Measurements from ENCODE around the gene ASPN. TPM values are rescaled to one million over a fixed set of nuclear protein-coding genes. Genes with fewer than 3 reads are reported as not detected.
A peak's percentile ranks its signal among the peaks of the same experiment; 100 is the strongest.
"Not testable (repeated sequence)": the region's sequence is repeated elsewhere in the genome, so short reads cannot be mapped to it uniquely, and the experiment has no call there.

The ASPN gene
- total RNA-seq, 6 donors from 2014 or later = 3.2 to 9.6 (median 5.8) TPM; not detected in 1

DNA sequence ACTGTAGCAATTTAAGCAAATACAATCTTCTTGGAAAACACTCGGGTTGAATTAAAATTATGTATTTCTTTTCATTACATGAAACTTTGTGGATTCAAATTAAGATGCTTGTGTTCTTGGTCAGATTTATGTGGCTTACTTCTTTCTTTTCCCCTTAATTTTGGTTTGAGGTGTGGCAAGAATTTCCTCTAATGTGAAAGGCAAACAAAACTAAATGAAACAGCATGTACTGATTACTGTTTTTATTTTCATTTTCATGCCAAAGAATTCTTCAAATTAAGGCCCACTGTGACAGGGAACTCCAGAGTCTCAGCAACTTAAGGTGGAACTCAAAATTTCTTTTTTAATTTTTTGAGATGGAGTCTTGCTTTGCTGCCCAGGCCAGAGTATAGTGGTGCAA, 58.0 kb downstream of the ASPN start, which contains the start of gene OMD:
OMD (minus strand) TSS at position 132 of the 400 bp plus-strand sequence. CDS start 6,913 bp downstream, outside the sequence.
- ATAC-seq (ENCODE audit: low FRiP score in 2 of 2) (peak in 1 of 2 donors; percentile 64), DNase-seq (no peak)
- Histone ChIP-seq H3K27me3 (no peaks in the 10 kb centered on the region), H3K27ac (peak within 1 kb of the TSS in 1 of 4 donors; percentile 20), H3K9me3 (no peaks in the 10 kb centered on the region), H3K4me1 (no peaks in the 10 kb centered on the region), H3K36me3 (no peaks in the 10 kb centered on the region), H3K4me3 (peak within 1 kb of the TSS in 2 of 4 donors; percentile 5 to 6)
- TF ChIP-seq POLR2A (IDR thresholded peaks at IDR 0.05) (no peak), POLR2AphosphoS5 (IDR thresholded peaks at IDR 0.05) (no peak), EP300 (IDR thresholded peaks at IDR 0.05) (no peak)
- TF ChIP-seq, protein P1, sequence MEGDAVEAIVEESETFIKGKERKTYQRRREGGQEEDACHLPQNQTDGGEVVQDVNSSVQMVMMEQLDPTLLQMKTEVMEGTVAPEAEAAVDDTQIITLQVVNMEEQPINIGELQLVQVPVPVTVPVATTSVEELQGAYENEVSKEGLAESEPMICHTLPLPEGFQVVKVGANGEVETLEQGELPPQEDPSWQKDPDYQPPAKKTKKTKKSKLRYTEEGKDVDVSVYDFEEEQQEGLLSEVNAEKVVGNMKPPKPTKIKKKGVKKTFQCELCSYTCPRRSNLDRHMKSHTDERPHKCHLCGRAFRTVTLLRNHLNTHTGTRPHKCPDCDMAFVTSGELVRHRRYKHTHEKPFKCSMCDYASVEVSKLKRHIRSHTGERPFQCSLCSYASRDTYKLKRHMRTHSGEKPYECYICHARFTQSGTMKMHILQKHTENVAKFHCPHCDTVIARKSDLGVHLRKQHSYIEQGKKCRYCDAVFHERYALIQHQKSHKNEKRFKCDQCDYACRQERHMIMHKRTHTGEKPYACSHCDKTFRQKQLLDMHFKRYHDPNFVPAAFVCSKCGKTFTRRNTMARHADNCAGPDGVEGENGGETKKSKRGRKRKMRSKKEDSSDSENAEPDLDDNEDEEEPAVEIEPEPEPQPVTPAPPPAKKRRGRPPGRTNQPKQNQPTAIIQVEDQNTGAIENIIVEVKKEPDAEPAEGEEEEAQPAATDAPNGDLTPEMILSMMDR (IDR thresholded peaks at IDR 0.05) = no peak
- 57 to 74% methylated on average over 1 of the region's 1 CpG for WGBS, 2 donors

DNA sequence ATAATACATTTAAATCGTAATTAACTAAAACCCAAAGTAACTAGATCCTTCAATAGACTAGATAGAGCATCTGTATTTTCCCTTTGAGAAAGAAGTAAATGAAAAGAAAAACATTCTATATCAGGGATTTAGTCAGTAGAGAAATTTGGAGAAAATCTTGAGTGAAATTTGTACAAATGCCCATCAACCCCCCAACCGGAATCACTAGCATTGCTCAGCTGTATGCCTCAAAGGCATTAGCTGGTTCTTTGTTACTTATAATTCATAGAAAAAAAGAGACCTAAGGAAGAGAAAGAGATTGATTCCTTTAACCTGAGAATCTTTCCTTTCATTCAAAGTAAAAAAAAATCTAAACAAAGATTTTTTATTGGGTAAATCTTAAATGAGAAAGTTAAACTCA, 58.7 kb downstream of the ASPN start:
- H3K27me3 ChIP-seq = no peaks in the 10 kb centered on the region
- H3K36me3 ChIP-seq = no peaks in the 10 kb centered on the region
- TF ChIP-seq POLR2A (IDR thresholded peaks at IDR 0.05) (no peak), EP300 (IDR thresholded peaks at IDR 0.05) (no peak), POLR2AphosphoS5 (IDR thresholded peaks at IDR 0.05) (no peak)
- TF ChIP-seq, protein P1 (IDR thresholded peaks at IDR 0.05) = no peak
- no peaks in the 10 kb centered on the region for H3K4me1 ChIP-seq
- WGBS, 2 donors = 79 to 90% methylated on average over 2 of the region's 2 CpGs
- no peaks in the 10 kb centered on the region for H3K9me3 ChIP-seq
- no peak for DNase-seq
- no peak overlapping the region for H3K27ac ChIP-seq
- H3K4me3 ChIP-seq = peak overlapping the region in 2 of 4 donors; percentile 5 to 6
- ATAC-seq (ENCODE audit: low FRiP score in 2 of 2) = no peak

DNA sequence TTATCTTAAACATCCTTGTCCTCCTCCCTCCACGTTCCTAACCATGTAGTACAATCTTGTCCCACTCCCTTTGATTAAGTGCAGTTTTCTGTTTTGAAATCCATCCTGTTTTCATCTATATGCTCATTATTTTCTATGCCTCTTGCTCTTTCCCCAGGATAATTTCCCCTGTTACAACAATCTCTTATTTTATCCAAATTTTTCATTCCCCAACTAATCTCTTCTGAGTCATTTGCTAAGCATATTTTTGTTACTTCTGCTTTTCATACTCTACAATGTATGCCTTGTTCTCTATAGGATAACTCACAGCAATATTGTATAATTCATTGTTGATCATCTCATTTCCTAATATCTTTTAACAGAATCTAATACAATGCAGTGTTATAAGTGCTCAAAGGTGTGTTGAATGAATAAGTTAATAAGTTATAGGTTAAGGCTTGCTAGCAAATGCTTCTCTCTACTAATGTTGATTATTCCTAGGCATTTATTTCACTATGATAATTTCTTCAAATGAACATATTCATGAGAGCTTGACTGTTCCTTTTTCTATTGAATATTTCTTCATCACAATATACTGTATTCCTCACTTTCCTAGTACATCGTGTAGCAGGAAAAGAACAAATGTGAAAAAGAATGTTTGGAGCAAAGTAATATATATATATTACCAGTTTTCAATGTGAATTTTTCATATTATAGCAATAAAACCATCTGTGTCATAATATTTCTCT, 59.5 kb downstream of the ASPN start:
- peak overlapping the region in 1 of 4 donors; percentile 5 for H3K4me3 ChIP-seq

DNA sequence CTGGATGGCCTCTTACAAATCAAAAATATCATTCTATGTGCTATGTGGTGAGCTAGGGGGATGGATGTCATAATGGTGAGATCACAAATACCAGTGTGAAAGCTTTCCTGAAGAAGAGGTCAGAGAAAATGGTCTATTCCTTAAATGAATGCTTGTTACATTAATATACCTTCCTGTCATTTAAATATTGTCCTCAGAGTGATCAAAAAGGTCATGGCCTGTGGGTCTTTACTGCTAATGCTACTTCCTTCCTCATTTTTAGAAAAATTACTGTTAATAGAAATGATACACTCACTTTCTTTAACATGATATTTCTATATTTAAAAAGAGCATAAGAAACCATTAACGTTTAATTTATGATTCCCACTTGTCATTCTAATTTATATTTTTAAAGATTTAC, 67.7 kb downstream of the ASPN start:
- TF ChIP-seq, protein P1 (IDR thresholded peaks at IDR 0.05) = no peak
- TF ChIP-seq POLR2A (IDR thresholded peaks at IDR 0.05) (no peak), EP300 (IDR thresholded peaks at IDR 0.05) (no peak)

More for the DNA sequence above, 59.5 kb downstream of the ASPN start:
- TF ChIP-seq POLR2A (IDR thresholded peaks at IDR 0.05) (no peak), POLR2AphosphoS5 (IDR thresholded peaks at IDR 0.05) (no peak), EP300 (IDR thresholded peaks at IDR 0.05) (no peak)
- TF ChIP-seq, protein P1 (IDR thresholded peaks at IDR 0.05) = no peak
- Histone ChIP-seq H3K9me3 (no peaks in the 10 kb centered on the region), H3K4me1 (no peaks in the 10 kb centered on the region), H3K27me3 (no peaks in the 10 kb centered on the region), H3K27ac (no peak overlapping the region), H3K36me3 (no peaks in the 10 kb centered on the region)
- 82 to 84% methylated on average over 2 of the region's 2 CpGs for whole genome bisulfite sequencing, 2 donors
- ATAC-seq (ENCODE audit: low FRiP score in 2 of 2) = no peak
- no peak for DNase-seq

DNA sequence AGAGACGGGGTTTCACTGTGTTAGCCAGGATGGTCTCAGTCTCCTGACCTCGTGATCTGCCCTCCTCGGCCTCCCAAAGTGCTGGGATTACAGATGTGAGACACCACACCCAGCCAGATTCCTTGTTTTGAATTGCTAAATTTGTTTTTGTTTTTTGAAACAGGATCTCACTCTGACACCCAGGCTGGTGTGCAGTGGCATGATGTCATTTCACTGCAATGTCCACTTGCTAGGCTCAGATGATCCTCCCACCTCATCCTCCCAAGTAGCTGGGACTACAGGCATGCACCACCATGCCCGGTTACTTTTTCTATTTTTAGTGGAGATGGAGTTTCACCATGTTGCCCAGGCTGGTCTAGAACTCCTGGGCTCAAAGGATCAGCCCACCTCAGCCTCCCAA, 71.1 kb downstream of the ASPN start:
- not testable (repeated sequence) for H3K36me3 ChIP-seq, H3K4me3 ChIP-seq, H3K27me3 ChIP-seq, DNase-seq, H3K9me3 ChIP-seq, H3K27ac ChIP-seq
- peaks cover 0 to 11% (median 3%) of the 10 kb centered on the region in 4 donors for H3K4me1 ChIP-seq
- peak in 1 of 2 donors; percentile 33 for ATAC-seq (ENCODE audit: low FRiP score in 2 of 2)
- WGBS, 2 donors = 84 to 85% methylated on average over 4 of the region's 4 CpGs

More for the DNA sequence above, 67.7 kb downstream of the ASPN start:
- H3K36me3 ChIP-seq = no peaks in the 10 kb centered on the region
- DNase-seq (no peak), ATAC-seq (ENCODE audit: low FRiP score in 2 of 2) (no peak)
- H3K27me3 ChIP-seq = no peaks in the 10 kb centered on the region
- 53 to 59% methylated on average over 1 of the region's 1 CpG for WGBS, 2 donors
- no peak overlapping the region for H3K4me3 ChIP-seq
- H3K4me1 ChIP-seq = no peaks in the 10 kb centered on the region
- H3K27ac ChIP-seq = no peak overlapping the region
- no peaks in the 10 kb centered on the region for H3K9me3 ChIP-seq

Data from upper lobe of left lung (tissue), 6 donors.